HEK293 (cell line): ENCODE results near the gene CNTFR.

Experiments used
- CTCF ChIA-PET: fragments of 350-600 bp; formaldehyde crosslinking; extraction: SDS; loops from one replicate; lab custom pipeline; 2021; ENCODE audit warnings: antibody characterized with exemption; lab: Yijun Ruan, JAX
- POLR2A ChIA-PET: fragments of 300-600 bp; formaldehyde crosslinking; extraction: SDS; loops from one replicate; lab custom pipeline; 2020; ENCODE audit warnings: antibody characterized with exemption, inconsistent platforms; lab: Yijun Ruan, JAX
- H3K27ac ChIP-seq: fragments of 200-500 bp; sonication (Bioruptor generic); 2 replicates; pipeline ENCODE4 v1.5.1; 2014; ENCODE audit warnings: low read depth, low read length, control low read depth, inconsistent platforms; ENCODE audit errors: extremely low read depth
- H3K36me3 ChIP-seq, 2 experiments: fragments of 200-500 bp in 1 of 2; sonication (Bioruptor generic) in 1 of 2; 1 replicate in 1 of 2; 2 replicates in 1 of 2; pipeline ENCODE4 v1.5.1; 2014 to 2017; ENCODE audit warnings: inconsistent platforms in 2 of 2, low read length in 2 of 2; ENCODE audit not compliant: control insufficient read depth in 2 of 2, insufficient read depth in 1 of 2
- H3K4me1 ChIP-seq: fragments of 200-500 bp; sonication (Bioruptor generic); 2 replicates; pipeline ENCODE4 v1.5.1; 2014; ENCODE audit warnings: mild to moderate bottlenecking, low read length, inconsistent platforms; ENCODE audit not compliant: control insufficient read depth, insufficient read depth
- H3K4me3 ChIP-seq: 2 replicates; pipeline ENCODE4 v1.5.1; 2011; ENCODE audit warnings: low read depth, mild to moderate bottlenecking, control low read depth, low read length, moderate library complexity
- H3K9me3 ChIP-seq: fragments of 200-500 bp; sonication (Bioruptor generic); 2 replicates; pipeline ENCODE4 v1.5.1; 2014; ENCODE audit warnings: low read depth, low read length, inconsistent platforms; ENCODE audit not compliant: control insufficient read depth, insufficient read depth
- GLIS2 ChIP-seq: fragments of 450-650 bp; formaldehyde crosslinking; IDR thresholded peaks from 2 replicates; pipeline ENCODE4 v1.5.1; 2016; ENCODE audit warnings: missing biosample characterization, missing genetic modification characterization
- HOXC10 ChIP-seq: sonication (generic); formaldehyde crosslinking; IDR thresholded peaks from 2 replicates; pipeline ENCODE4 v1.8.1; 2023; ENCODE audit warnings: mild to moderate bottlenecking, missing genetic modification reagents
- REST ChIP-seq: fragments of 450-650 bp; formaldehyde crosslinking; IDR thresholded peaks from 2 replicates; pipeline ENCODE4 v1.5.1; 2016; ENCODE audit warnings: missing biosample characterization, missing genetic modification characterization
- SALL2 ChIP-seq: fragments of 450-650 bp; formaldehyde crosslinking; IDR thresholded peaks from 2 replicates; pipeline ENCODE4 v1.5.0; 2017; ENCODE audit warnings: missing biosample characterization, mild to moderate bottlenecking, missing genetic modification characterization, borderline replicate concordance
- SP7 ChIP-seq: fragments of 450-650 bp; formaldehyde crosslinking; IDR thresholded peaks from 2 replicates; pipeline ENCODE4 v1.5.1; 2016; ENCODE audit warnings: missing biosample characterization, missing genetic modification characterization
- ZBTB17 ChIP-seq: fragments of 450-650 bp; formaldehyde crosslinking; IDR thresholded peaks from 2 replicates; pipeline ENCODE4 v1.5.1; 2016; ENCODE audit warnings: missing biosample characterization, missing genetic modification characterization
- ZBTB44 ChIP-seq: fragments of 450-650 bp; IDR thresholded peaks from 2 replicates; pipeline ENCODE4 v1.5.1; 2018; ENCODE audit warnings: missing biosample characterization, mild to moderate bottlenecking, missing genetic modification characterization
- ZNF10 ChIP-seq: fragments of 450-650 bp; formaldehyde crosslinking; IDR thresholded peaks from 2 replicates; pipeline ENCODE4 v1.5.1; 2017; ENCODE audit warnings: missing biosample characterization, missing genetic modification characterization
- ZNF138 ChIP-seq: fragments of 450-650 bp; formaldehyde crosslinking; IDR thresholded peaks from 2 replicates; pipeline ENCODE4 v1.5.1; 2016; ENCODE audit warnings: missing biosample characterization, missing genetic modification characterization, borderline replicate concordance
- ZNF140 ChIP-seq: fragments of 450-650 bp; formaldehyde crosslinking; IDR thresholded peaks from 2 replicates; pipeline ENCODE4 v1.5.1; 2016; ENCODE audit warnings: missing biosample characterization, missing genetic modification characterization
- ZNF23 ChIP-seq: fragments of 450-650 bp; formaldehyde crosslinking; IDR thresholded peaks from 2 replicates; pipeline ENCODE4 v1.5.1; 2016; ENCODE audit warnings: missing biosample characterization, missing genetic modification characterization, borderline replicate concordance
- ZNF24 ChIP-seq: fragments of 450-650 bp; formaldehyde crosslinking; IDR thresholded peaks from 2 replicates; pipeline ENCODE4 v1.5.1; 2016; ENCODE audit warnings: missing biosample characterization, missing genetic modification characterization
- ZNF26 ChIP-seq: fragments of 450-650 bp; formaldehyde crosslinking; IDR thresholded peaks from 2 replicates; pipeline ENCODE4 v1.5.1; 2016; ENCODE audit warnings: missing biosample characterization, missing genetic modification characterization
- ZNF335 ChIP-seq: fragments of 450-650 bp; formaldehyde crosslinking; conservative IDR thresholded peaks from 2 replicates; pipeline ENCODE4 v1.5.1; 2016; ENCODE audit warnings: missing biosample characterization, missing genetic modification characterization
- ZNF394 ChIP-seq: fragments of 450-650 bp; formaldehyde crosslinking; IDR thresholded peaks from 2 replicates; pipeline ENCODE4 v1.5.1; 2016; ENCODE audit warnings: missing biosample characterization, missing genetic modification characterization, mild to moderate bottlenecking, moderate library complexity, borderline replicate concordance
- ZNF555 ChIP-seq: fragments of 450-650 bp; formaldehyde crosslinking; conservative IDR thresholded peaks from 2 replicates; pipeline ENCODE4 v1.5.1; 2017; ENCODE audit warnings: missing biosample characterization, mild to moderate bottlenecking, missing genetic modification characterization, inconsistent platforms
- ZNF623 ChIP-seq: fragments of 450-650 bp; formaldehyde crosslinking; IDR thresholded peaks from 2 replicates; pipeline ENCODE4 v1.5.1; 2016; ENCODE audit warnings: missing biosample characterization, missing genetic modification characterization
- ZNF639 ChIP-seq: fragments of 450-650 bp; formaldehyde crosslinking; IDR thresholded peaks from 2 replicates; pipeline ENCODE4 v1.5.1; 2016; ENCODE audit warnings: missing biosample characterization, missing genetic modification characterization
- ZNF677 ChIP-seq: fragments of 450-650 bp; IDR thresholded peaks from 2 replicates; pipeline ENCODE4 v1.5.0; 2018; ENCODE audit warnings: missing biosample characterization, mild to moderate bottlenecking, missing genetic modification characterization, moderate library complexity
- ZNF692 ChIP-seq: fragments of 450-650 bp; formaldehyde crosslinking; IDR thresholded peaks from 2 replicates; pipeline ENCODE4 v1.5.1; 2016; ENCODE audit warnings: missing biosample characterization, missing genetic modification characterization
- ZNF707 ChIP-seq: fragments of 450-650 bp; formaldehyde crosslinking; IDR thresholded peaks from 2 replicates; pipeline ENCODE4 v1.5.1; 2016; ENCODE audit warnings: missing biosample characterization, missing genetic modification characterization
- ZNF768 ChIP-seq: fragments of 450-650 bp; formaldehyde crosslinking; IDR thresholded peaks from 2 replicates; pipeline ENCODE4 v1.5.1; 2018; ENCODE audit warnings: missing biosample characterization, mild to moderate bottlenecking, missing genetic modification characterization
- ZNF776 ChIP-seq: fragments of 450-650 bp; formaldehyde crosslinking; IDR thresholded peaks from 2 replicates; pipeline ENCODE4 v1.5.0; 2017; ENCODE audit warnings: missing biosample characterization, missing genetic modification characterization, borderline replicate concordance
- ZNF777 ChIP-seq: fragments of 450-650 bp; formaldehyde crosslinking; IDR thresholded peaks from 2 replicates; pipeline ENCODE4 v1.5.1; 2017; ENCODE audit warnings: missing biosample characterization, missing genetic modification characterization, borderline replicate concordance
- ZNF791 ChIP-seq: fragments of 450-650 bp; formaldehyde crosslinking; IDR thresholded peaks from 2 replicates; pipeline ENCODE4 v1.5.1; 2016; ENCODE audit warnings: missing biosample characterization, missing genetic modification characterization

Gene CNTFR

GRCh38 chr9:34591248-34591916, 1.9 kb upstream of the CNTFR start:
- Histone ChIP-seq H3K27ac (no peak overlapping the region), H3K9me3 (no peaks in the 10 kb centered on the region), H3K36me3 (no peaks in the 10 kb centered on the region), H3K4me3 (no peak overlapping the region), H3K4me1 (no peaks in the 10 kb centered on the region)
- ChIA-PET CTCF (interaction anchor here (0.5 to 6.0 kb wide), 65 partner anchors 9 to 1117 kb away, joined by 3 to 105 read pairs (median 5); partner anchors contain the start of genes ARID3C, CCL21, DCTN3 and MYORG), POLR2A (interaction anchor here (1.0 to 2.2 kb wide), 2 partner anchors 43 to 44 kb away, joined by 3 to 7 read pairs; no protein-coding TSS in a partner anchor)
- TF ChIP-seq SALL2 (tag by site-specific recombination) (no peak), ZNF10 (tag by site-specific recombination) (no peak), ZNF140 (tag by site-specific recombination) (no peak), ZNF768 (tag by site-specific recombination) (no peak), ZBTB44 (tag by site-specific recombination) (no peak), ZNF555 (tag by site-specific recombination) (no peak), ZBTB17 (tag by site-specific recombination) (peak; percentile 35; the same call in 1 of the 2 replicates), ZNF138 (tag by site-specific recombination) (no peak), REST (0 out of 2 replicates have a peak, but pooled peaks have one; percentile 35), ZNF23 (tag by site-specific recombination) (no peak), ZNF24 (no peak), HOXC10 (CRISPR knock-in tag) (no peak), ZNF707 (tag by site-specific recombination) (no peak), SP7 (tag by site-specific recombination) (peak; percentile 52; the same call in 1 of the 2 replicates), ZNF677 (tag by site-specific recombination) (no peak), ZNF335 (tag by site-specific recombination) (peak; percentile 40), ZNF777 (tag by site-specific recombination) (no peak), ZNF692 (tag by site-specific recombination) (no peak), ZNF776 (tag by site-specific recombination) (no peak), GLIS2 (tag by site-specific recombination) (no peak; the same call in 1 of the 2 replicates), ZNF394 (tag by site-specific recombination) (no peak), ZNF623 (tag by site-specific recombination) (no peak), ZNF791 (tag by site-specific recombination) (no peak), ZNF639 (no peak), ZNF26 (no peak)
